ENCODE results near the gene TMEM63B.

The TMEM63B gene

DNA sequence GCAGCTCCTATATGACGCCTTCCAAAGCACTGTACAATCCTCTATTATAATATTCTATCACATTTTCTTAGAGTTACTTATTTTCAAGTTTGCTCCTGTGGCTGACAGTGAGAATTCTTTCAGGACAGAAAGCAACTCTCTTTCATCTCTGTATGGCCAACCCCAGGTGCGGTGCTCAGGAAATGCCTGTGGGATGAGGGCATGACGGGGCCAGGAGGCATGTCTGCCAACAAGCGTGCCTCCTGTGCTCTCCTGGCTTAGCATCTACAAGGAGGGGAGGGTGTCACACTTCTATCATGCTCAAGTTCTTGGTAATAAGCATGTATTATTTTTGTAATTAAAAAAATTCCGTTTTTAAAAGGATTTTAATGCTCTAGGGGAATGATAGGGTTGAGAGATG lies 11.5 kb upstream of the TMEM63B start:
- in situ Hi-C loops (cut with MboI; ENCODE audit: low sequenced_read_pairs), result no loop called here

DNA sequence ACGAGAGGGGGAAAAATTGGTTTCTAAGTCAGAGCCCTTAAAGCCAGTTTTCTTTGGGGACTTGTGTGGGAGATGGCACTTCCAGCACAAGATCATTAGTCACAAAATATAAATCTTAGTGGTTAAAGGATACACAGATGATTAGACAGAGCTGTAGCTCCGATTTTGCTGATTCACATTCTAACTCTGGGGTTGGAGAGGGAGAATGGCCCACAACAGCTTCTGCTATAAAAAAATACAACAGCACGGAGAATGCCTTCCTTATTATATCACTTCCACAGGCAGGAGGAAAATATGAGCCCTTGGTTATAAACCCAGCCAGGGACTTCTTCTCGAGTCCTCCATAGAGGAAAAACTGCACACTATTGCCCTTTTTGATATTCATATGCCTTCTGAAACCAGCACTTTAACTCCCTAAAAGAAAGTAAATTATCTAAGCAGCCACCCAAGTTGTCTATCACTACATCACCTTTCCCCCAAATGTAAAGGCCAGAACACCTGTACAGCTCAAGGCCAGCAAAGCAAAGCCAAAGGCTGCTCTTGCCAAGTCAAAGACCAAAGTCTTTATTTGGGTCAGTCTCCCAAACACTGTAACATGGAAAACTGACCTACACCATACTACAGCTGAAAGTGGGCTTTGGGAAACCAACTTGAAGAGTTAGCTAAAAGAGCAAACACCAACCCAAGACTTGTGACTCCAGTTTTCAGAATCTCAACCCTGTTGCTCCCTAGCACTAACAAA lies 10.5 kb upstream of the TMEM63B start:
- in situ Hi-C loops (cut with MboI; ENCODE audit: low sequenced_read_pairs), result no loop called here

DNA sequence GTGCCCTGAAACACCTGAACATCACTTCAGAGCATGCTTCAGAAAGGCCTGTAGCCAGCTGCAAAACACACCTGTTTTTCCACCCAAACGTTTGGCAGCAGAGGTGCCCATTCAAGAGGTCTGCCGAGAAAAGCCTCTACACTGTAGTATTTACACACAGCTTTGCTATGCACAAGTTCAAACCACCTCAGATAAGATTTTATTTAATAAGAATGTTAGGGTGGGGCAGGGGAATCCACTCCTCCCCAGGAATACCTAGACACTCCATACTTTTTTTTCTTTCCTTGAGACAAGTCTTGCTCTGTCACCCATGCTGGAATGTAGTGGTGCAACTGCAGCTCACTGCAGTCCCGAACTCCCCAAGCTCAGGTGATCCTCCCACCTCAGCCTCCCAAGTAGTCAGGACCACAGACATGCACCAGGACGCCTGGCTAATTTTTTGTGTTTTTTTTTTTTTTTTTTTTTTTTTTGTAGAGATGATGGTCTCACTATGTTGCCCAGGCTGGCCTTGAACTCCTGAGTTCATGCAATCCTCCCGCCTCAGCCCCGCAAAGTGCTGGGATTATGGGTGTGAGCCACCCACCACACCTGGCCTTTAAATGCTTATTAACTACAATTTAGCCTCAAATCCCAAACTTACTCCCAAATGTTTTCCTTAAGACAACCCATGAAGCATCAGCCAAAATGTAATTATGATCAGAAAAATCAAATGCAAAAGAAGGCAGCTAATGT lies 9.8 kb upstream of the TMEM63B start:
- in situ Hi-C loops (cut with MboI; ENCODE audit: low sequenced_read_pairs), result no loop called here

- in situ Hi-C loops (cut with MboI; ENCODE audit: low sequenced_read_pairs), result no loop called here
These were observed 7.6 kb upstream of the TMEM63B start for GRCh38 chr6:44119704-44120262.

DNA sequence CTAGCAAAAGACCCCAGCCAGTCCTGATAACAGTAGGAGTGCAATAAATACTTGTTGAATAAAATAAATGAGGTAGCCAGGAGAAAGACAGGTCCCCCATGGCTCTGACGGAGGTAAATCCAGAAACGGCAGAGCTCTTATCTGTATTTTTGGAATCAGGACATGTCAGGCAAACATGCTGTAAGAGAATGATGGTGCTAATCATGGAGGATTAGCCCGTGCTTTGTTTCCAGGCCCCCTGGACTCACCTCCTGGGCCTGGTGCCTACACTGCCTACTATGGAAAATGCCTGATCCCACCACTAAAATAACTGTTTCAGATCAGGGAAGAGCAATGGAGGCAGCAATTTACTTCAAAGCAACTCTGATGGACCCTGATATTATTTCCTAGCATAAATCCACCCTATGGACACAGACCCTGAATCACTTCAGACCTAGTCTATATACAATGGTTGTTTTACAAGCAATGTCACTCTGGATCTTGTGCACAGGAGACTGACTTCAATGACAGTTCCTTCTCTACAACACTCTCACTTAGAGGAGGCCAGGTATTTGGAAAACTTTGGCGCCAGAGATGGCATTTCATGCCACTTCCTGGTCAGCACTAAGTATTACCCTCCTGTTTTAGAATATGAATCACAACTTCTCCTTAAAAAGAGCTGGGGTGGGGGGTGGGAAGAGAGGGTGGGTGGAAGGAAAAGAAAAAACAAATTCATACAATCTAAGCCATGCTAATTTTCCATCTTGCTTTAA lies 6.5 kb upstream of the TMEM63B start:
- in situ Hi-C loops (cut with MboI; ENCODE audit: low sequenced_read_pairs), result no loop called here

DNA sequence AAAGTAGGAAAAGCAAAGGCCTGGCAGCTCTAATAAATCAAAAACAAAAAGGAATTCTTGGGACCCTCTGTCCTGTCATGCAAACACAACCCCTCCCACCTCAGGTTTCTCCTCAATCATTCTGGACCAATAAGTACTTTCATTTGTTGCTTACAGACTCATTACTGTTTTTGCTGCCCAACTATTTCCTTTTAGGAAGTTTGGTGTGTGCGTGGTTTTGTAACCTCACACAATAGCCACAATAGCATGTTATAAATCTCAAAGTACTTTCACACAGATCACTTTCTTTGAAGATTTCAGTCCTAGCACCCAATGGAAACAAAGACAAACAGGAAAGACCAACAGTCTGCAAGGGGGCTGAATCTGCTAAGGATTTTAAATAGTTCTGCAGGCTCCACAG lies 4.6 kb upstream of the TMEM63B start:
- in situ Hi-C loops (cut with MboI; ENCODE audit: low sequenced_read_pairs), result no loop called here

DNA sequence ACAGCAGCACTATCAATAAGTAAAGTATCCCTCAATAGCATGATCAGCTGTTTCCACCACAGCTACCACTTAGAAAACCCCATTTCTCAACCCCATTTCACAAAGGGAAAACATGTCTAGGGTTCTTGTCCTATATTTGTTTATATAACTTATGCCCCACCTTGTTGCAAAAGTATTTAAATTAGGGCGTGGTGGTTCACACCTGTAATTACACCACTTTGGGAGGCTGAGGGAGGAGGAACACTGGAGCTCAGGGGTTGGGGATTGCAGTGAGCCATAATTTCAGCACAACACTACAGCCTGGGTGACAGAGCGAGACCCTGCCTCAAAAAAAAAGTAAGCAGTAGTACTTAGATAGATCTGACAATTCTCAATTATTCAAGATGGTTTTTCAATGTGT lies 3.8 kb upstream of the TMEM63B start:
- in situ Hi-C loops (cut with MboI; ENCODE audit: low sequenced_read_pairs), result no loop called here

GRCh38 chr6:44126320-44127149 lies 819 bp upstream of the TMEM63B start:
- in situ Hi-C loops (cut with MboI; ENCODE audit: low sequenced_read_pairs), result no loop called here

- in situ Hi-C loops (cut with MboI; ENCODE audit: low sequenced_read_pairs), result no loop called here
These were observed 915 bp downstream of the TMEM63B start for GRCh38 chr6:44128020-44128917.

- in situ Hi-C loops (cut with MboI; ENCODE audit: low sequenced_read_pairs), result no loop called here
These were observed 2.5 kb downstream of the TMEM63B start for GRCh38 chr6:44129841-44130322.

- in situ Hi-C loops (cut with MboI; ENCODE audit: low sequenced_read_pairs), result no loop called here
These were observed 4.5 kb downstream of the TMEM63B start for GRCh38 chr6:44131892-44132291.

GRCh38 chr6:44132476-44132875 lies 5.1 kb downstream of the TMEM63B start:
- in situ Hi-C loops (cut with MboI; ENCODE audit: low sequenced_read_pairs), result no loop called here

GRCh38 chr6:44133003-44133931 lies 5.9 kb downstream of the TMEM63B start:
- in situ Hi-C loops (cut with MboI; ENCODE audit: low sequenced_read_pairs), result no loop called here

DNA sequence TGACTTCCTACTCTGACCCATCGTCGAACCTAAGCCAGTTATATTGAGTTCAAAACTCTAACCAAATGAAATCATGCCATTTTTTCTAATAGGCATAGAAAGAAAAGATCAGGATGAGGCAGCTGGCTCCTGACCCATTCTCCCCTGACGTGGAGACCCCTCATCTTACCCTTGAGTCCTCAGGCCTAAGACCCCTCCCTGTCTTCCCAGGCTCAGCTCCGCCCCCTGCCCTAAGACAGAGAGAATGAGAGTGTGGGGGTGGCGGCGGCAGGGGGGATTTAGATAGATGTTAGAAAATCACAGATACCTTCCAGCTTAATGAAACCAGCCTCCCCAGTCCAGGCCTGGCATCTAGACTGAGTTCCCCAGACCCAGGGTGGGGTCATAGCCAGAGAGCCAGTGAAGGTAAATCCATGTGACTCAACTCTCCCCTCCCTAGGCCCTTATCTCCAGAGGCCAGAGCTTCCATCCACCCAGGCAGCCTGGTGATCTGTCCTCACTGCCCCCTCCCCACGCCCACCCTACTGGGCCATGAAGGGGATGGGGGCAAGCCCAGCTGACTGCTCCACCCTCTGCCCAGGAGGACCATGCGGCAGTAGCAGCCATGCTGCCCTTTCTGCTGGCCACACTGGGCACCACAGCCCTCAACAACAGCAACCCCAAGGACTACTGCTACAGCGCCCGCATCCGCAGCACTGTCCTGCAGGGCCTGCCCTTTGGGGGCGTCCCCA lies 6.8 kb downstream of the TMEM63B start:
- in situ Hi-C loops (cut with MboI; ENCODE audit: low sequenced_read_pairs), result no loop called here

GRCh38 chr6:44135173-44135758 lies 7.9 kb downstream of the TMEM63B start:
- in situ Hi-C loops (cut with MboI; ENCODE audit: low sequenced_read_pairs), result no loop called here

DNA sequence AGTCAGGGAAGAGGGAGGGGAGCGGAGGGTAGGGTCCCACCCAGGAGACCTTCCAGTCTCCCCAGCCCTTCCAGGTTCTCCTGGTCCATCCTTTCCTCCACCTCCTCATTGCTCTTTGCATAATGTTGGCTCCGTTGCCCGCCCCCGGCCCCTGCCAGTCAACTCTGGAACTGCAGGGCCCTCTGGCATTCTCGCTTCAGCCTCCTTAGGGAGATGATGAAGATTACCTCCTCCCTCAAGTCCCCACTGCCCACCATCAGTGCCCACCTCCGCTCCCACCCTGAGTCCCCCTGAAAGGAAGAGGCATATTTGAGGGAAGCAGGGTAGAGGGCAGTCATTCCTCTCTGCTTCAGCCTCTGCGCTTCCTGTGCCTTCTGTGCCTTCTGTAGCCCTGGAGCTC lies 8.5 kb downstream of the TMEM63B start:
- in situ Hi-C loops (cut with MboI; ENCODE audit: low sequenced_read_pairs), result no loop called here

GRCh38 chr6:44138717-44139350 lies 11.5 kb downstream of the TMEM63B start:
- in situ Hi-C loops (cut with MboI; ENCODE audit: low sequenced_read_pairs), result no loop called here
